Fibroblast of skin of right biceps (primary cell): ENCODE results near the gene MINK1.

Experiments
- DNase-seq: peaks from one replicate; pipeline ENCODE4 v3.0.0-alpha.2; 2013

The MINK1 gene

DNA sequence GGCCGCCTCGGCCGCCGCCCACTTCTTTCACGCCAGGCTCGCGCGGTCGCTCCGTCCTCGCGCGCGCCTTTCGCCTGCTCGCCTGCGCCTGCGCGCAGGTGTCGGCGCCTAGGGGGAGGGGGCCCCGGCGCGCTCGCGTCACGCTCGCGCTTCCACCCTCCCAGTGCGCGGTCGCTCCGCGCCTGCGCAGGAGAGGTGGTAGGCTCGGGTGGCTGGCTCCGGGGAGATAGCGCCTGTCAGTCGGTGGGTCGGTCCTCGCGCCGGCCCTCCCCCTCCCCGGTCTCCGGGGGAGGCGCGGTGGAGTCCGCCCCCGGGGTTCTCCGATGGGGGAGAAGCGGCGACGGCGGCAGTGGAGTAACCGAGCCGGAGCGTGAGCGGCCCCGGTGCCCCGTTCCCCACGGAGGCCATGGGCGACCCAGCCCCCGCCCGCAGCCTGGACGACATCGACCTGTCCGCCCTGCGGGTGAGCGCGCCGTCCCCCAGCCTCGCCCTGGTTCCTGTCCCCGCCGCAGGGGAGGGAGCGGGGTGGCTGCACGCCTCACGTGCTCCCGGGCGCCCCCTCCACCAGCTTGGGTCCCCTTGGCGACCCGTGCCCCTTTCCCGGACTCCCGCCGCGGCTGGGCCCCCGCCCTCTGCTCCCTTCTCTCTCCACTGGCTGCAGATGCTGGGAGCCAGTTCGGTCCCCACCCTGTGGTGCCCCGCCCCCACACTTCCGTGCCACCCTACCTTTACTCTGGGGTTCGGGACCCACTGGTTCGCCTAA is at the start of gene MINK1:
Gene MINK1, plus strand, starts transcription at position 163 of the 763 bp plus-strand sequence. Its CDS starts 244 bp downstream, at position 407.
- DNase-seq, result peak; percentile 93

DNA sequence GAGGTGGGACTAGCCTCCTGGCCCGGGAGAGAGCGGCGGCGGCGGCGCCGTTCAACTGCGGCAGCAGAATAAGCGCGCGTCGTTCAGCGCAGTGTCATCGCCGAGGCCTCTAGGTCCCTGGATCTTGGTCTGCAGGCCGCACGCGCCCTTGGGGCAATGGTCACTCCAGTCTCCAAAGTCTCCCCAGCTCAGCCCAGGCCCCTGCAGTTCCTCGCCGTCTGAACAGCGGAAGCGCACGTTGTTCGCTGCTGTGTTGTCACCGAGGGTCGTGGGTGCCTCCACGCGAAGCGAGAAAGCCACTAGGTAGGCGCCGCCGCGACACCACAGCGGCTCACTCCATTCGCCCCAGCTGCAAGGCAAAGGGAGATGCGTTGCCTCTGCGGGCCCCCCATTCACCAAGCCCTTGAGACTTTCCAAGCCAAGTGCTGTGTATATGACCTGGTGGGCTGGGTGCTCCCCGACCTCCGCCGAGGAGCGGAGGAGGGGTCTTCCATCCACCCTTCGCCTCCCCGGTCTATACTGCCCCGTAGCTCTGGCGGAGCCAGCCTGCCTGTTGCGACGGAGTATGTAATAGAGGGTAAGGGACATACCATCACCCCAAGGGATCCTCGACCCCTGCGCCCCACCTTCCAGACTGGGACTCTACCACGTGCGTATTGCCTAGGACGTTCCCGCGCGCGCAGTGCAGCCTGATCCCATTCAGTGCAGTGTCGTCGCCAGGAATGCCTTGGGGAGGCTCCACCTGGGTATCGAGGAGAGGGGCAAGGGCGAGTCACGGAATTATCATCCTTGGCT is 47.6 kb upstream of the MINK1 start:
- DNase-seq, result no peak

DNA sequence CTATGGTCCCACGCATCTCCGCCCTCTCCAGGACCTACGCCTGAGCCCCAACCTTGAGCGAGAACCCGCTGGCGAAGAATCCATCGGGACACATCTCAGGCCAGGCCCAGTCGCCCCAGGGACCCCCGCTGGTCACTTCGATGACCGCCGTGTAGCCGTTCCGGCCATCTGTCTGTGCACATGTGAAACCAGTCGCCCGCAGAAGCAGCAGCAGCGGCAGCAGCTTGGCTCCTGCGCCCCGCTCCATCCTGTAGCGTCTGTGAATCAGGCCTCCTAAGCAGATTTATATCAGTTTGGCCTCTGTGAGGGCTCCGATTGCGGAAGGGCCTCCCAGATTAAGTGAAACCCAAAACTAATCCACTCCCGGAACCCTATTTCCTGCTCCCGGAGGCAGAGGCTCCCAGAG is 47.0 kb upstream of the MINK1 start, which contains the start of gene VMO1:
Gene VMO1, minus strand, starts transcription at position 259 of the 406 bp plus-strand sequence. Its CDS starts 12 bp downstream, at position 247.
- peak; percentile 27 for DNase-seq

DNA sequence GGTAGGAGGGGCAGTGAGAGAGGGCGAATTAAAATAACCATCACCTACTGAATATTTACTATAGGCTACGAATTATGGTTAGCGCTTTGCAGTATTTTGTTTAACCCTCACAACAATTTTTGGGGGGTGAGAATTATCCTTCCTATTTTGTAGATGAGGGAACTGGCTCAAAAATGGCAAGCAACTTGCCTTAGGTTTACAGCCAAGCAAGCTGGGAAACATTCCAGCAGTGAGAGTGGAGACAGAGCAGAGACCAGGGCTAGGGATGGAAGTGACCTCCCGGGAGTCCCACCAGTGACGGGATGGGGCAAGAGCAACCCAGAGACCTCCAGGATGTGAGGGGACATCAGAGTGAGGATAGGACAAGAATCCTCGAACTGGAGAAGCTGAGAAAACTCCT is 46.6 kb upstream of the MINK1 start:
- no peak for DNase-seq

DNA sequence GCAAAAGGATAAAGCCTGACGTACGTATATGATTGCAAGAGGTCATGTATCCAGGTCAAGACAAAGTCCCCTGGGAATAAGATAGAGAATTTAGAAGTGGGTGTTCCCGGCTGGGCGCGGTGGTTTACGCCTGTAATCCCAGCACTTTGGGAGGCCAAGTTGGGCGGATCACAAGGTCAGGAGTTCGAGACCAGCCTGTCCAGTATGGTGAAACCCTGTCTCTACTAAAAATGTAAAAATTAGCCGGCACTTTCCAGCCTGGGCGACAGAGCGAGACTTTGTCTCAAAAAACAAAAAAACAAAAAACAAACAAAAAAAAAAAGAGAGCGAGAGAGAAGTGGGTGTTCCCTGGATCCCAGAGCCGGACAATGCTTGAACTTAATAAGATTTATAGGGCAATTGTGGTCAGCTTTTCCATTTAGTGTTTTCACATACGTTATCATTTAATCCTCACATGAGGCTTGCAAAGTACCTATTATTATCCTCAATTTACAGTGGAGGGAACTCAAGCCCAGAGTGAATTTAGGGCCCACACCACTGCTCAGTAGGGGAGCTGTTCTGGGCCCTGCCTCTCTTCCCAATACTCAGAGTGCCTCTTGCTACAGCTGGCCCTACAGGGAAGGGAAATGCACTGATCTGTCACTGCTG is 44.9 kb upstream of the MINK1 start:
- no peak for DNase-seq

DNA sequence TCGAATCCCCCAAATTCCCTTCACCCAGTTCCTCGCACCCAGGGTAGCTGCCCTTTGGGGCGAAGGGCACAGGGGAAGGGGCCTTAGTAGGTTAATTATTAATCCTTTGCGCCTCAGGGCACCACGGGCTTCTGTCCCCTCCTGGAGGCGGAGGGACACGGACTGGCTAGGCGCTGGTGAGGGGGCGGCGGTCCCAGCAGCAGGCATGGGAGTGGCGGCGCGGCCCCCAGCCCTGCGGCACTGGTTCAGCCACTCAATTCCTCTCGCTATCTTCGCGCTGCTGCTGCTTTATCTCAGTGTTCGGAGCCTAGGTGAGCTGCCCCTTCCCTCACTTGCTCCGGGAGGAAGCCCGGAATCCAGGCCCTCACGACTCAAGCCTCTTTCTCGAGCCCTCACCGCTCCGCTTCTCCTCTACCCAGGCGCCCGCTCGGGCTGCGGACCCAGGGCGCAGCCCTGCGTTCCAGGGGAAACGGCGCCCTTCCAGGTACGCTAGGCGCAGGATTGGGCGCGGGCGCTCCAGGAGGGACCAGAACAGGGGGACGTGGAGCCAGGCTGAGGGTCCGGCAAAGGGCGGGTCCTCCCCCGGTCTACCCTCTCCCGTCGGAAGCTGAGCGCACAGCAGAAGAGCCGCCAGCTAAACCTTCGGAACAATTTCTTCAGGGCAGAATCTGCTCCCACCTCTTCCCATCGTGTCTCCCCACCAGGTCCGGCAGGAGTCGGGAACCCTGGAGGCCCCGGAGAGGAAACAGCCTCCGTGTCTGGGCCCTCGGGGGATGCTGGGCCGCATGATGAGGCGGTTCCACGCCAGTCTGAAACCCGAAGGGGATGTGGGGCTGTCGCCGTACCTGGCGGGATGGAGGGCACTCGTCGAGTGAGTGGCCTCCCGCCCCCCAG is 44.1 kb upstream of the MINK1 start, which contains the start of gene GLTPD2:
Gene GLTPD2, plus strand, starts transcription at position 158 of the 894 bp plus-strand sequence. Its CDS starts 48 bp downstream, at position 206.
- no peak for DNase-seq

DNA sequence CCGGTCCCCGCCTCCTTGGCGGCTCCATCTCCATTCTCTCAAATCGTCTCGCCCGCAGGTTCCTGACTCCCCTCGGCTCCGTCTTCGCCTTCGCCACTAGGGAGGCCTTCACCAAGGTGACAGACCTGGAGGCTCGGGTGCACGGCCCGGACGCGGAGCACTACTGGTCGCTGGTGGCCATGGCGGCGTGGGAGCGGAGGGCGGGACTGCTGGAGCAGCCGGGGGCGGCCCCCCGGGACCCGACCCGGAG is 43.5 kb upstream of the MINK1 start:
- DNase-seq, result no peak

DNA sequence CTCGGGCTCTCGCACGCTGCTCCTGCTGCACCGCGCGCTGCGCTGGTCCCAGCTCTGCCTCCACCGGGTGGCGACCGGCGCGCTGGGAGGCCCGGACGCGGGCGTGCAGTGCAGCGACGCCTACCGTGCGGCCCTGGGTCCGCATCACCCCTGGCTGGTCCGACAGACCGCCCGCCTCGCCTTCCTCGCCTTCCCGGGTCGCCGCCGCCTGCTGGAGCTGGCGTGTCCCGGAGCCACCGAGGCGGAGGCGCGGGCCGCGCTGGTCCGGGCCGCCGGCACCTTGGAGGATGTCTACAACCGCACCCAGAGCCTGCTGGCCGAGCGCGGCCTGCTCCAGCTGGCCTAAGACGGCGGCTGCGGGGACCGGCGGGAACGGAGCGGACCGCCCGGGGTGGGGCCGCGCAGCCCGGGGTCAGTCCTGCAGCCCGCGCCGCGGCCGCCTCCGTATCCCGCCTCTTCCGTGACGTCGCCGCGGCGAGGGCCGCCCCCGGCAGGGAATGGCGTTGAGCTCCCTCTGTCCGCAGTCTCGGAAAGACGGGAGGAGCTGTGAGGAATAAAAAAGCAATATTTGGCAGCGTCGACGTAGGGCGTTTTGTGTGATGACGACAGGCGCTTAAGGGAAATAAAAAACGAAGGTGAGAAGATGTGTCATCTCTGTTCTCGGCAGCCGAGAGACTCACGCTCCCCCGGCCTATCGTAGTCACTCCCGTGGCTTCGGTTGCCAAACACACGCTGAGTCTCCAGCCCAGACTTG is 43.0 kb upstream of the MINK1 start:
- peak; percentile 92 for DNase-seq

DNA sequence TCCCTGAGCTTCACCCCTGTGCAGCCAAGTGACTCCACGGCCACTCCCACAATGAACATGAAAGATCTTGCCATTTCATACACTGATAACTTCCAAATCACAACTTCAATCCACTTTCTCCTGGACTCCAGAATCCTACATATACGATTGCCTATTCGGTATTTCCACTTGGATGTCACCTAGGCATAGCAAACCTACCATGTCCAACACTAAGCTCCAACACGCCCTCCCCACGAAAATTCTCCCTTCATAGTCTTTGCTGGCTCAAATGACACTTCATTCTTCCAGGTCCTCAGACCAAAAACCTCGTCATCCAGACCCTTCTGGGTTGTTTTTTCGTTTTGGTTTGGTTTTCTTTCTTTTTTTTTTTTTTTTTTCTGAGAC is 42.4 kb upstream of the MINK1 start:
- DNase-seq, result no peak

DNA sequence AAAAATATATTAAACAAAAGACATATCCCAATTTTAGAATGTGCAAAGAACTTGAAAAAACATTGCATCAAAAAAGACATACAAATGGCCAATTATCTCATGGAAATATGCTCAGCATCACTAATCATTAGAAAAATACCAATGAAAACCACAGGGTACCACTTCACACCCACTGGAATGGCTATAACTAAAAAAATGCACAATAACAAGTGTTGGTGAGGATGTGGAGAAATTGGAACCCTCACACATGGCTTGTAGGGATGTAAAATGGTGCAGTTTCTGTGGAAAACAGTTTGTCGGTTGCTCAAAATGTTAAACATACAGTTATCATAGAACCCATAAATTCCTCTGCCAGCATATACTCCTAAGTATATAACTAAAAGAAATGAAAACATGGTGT is 38.0 kb upstream of the MINK1 start:
- no peak for DNase-seq

DNA sequence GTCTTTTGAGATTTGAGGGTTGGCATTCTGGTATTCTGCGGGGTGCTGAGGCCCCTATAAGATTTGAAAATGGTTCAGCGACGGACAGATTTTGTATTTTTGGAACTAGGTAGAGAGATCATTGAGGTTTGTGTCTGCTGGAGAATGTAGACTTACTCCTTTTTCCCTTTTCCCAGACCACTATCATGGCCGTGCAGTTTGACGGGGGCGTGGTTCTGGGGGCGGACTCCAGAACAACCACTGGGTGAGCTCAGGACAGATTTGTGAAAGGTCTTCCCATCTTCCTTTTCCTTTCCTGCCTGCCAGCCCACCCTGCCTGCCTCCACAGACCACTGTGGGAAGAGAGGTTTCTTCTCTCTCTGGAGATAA is 36.6 kb upstream of the MINK1 start:
- peak; percentile 35 for DNase-seq

DNA sequence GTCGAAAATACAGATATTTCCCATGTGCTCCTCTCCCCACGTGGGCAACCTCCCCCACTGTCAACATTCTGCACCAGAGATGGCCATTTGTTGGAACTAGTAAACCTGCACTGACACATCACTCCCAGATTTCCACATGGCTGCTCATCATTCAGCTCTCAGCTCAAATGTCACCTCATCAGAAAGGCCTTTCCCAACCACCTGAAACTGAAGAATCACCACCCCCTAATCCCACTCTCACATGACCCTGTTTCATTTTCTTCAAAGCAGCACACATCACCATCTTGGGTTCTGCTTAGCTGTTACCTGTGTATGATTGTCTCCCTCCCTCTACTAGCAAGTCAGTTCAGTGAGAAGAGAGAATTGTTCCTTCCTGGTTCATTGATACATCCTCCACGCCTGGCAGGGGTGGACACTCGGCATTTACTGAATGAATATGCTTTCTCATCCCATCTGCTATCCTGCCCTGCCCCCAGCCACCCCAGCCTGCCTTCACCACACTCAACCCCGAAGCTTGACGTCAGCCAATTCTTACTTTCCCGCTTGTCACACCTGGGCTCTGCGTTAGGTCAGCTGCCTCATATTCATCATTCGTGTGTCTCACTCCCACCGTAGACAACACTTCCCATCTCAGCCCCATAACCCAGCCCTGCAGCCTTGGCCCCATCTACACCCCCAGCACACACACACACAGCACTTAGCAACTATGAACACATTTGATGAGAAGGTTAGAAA is 32.5 kb upstream of the MINK1 start:
- DNase-seq, result no peak

DNA sequence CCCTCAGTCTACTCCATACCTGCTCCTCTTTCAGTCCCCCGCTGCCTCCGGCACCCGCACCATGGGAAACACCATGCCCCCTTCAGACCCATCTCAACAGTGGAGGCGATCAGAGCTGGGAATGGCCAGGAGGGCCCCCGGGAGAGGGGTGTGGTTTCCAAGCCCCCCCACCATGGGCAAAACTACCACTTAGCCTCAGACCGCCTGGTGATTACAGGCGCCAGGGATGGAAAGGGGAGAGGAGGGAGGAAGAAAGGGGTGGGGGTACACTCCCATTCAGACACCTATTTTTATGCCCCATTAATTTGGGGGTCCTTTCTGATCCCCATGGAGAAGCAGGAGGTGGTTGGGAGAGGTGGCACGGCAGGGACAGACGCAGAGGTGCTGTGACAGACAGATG is 30.9 kb upstream of the MINK1 start, which contains the start of gene C17orf114:
Gene C17orf114, minus strand, starts transcription at position 101 of the 400 bp plus-strand sequence.
- no peak for DNase-seq

DNA sequence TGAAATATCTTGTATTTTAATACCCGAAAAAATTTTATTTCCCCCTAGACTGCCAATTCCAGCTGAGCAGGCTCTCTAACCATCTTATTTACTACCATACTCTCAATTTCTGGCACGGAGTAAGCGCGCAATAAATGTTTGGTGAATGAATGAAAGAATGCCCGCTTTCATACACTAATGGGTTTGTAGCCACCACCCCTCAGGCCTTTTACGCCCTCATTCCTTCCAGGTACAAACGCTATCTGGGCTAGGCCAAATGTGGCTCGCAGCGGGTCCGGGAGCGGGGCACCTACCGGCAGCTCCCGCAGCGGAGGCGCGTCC is 26.7 kb upstream of the MINK1 start:
- peak; percentile 10 for DNase-seq

DNA sequence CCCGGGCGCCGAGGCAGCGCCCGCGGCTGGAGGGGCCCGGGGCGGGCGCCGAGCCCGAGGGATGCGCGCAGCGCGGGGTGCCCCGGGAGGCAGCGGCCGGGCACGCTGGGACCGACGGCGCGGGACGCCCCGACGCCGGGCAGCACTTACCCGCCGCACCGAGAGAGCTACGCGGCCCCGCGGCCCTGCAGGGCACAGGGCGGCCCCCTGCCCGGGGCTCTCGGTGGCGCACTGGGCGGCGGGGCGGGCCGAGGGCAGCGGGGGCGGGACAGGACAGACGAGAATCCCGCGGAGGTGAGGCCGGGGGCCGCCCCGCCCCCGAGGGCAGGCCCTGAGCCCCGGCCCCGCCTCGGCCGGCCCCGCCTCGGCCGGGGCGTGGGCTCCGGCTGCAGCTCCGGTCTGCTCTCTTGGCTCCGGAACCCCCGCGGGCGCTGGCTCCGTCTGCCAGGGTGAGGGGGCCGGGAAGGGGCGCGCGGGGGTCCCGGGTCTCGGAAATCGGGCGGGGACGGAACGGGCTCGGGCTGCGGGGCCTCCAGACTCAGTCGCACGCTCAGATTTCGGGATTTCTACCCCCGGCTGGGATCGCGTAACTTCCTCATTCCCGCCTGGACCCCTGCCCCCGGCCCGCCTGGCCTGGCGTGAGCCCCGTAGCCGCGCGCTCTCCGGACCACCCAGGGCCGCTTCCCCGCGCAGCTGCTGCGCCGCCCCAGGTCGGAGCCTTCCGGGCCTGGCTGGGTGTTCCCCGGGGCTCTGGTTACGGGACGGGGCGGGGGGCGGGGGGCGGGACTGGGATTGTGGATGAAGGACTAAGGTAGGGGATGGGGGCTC is 26.1 kb upstream of the MINK1 start, which contains the start of gene PLD2:
Gene PLD2, plus strand, starts transcription at position 376 of the 828 bp plus-strand sequence. CDS start 621 bp downstream, outside the sequence.
- peak; percentile 84 for DNase-seq

DNA sequence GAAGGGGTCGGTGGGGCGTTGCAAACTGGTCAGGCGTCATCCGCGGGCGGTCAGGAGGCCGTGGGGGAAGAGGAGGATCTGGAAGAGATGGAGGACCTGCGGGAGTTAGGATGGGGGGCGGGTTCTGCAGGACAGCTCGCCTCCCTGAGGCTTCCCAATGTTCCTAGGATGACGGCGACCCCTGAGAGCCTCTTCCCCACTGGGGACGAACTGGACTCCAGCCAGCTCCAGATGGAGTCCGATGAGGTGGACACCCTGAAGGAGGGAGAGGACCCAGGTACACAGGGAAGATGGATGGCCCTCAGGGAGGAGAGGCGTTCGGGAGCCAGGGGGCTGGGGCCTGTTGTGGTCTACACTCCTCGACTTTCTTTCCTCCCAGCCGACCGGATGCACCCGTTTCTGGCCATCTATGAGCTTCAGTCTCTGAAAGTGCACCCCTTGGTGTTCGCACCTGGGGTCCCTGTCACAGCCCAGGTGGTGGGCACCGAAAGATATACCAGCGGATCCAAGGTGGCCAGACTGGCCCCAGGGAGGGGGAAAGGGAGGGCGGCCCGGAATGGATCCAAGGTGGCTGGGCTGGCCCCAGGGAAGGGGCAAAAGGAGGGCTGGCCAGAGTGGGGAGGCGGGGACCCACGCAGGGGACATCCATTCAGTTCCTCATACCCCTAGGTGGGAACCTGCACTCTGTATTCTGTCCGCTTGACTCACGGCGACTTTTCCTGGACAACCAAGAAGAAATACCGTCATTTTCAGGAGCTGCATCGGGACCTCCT is 25.3 kb upstream of the MINK1 start:
- DNase-seq, result no peak

DNA sequence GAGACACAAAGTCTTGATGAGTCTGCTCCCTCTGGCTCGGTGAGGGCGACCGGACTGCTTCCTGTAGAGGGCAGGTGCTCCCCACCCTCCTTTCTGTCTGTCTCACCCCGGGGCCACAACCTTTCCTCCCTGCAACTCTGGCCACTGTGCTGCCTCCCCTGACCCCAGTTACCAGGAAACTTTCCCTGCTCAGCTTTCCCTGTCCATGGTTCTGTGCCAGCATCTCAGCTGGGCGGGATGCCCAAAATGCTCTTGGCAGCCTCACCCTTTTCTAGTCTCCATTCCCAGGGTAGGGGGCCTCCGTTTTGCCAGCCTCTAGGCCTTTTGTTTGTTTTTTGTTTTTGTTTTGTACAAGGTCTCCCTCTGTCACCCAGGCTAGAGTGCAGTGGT is 24.8 kb upstream of the MINK1 start:
- DNase-seq, result no peak

DNA sequence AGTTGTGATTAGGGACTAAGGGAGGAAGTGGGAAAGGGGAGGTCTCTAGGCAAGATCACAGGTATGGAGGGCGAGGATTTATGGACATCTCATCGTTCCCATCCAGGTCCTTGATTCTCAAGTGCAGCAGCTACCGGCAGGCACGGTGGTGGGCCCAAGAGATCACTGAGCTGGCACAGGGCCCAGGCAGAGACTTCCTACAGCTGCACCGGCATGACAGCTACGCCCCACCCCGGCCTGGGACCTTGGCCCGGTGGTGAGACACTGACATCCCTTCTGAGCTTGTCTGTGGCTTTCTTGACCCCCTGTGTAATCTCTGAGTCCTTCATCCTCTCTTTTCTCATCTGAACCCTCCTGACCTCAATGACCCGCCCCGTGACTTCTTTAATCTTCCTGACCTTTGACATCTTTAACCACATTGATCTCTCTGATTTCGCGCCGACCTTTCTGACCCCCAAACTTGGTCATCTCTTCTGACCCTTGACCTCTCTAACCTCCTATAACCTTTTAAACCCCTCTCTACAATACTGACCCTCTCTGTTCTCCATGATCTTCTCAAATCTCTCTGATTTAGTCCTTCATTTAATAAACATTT is 22.3 kb upstream of the MINK1 start:
- DNase-seq, result no peak

DNA sequence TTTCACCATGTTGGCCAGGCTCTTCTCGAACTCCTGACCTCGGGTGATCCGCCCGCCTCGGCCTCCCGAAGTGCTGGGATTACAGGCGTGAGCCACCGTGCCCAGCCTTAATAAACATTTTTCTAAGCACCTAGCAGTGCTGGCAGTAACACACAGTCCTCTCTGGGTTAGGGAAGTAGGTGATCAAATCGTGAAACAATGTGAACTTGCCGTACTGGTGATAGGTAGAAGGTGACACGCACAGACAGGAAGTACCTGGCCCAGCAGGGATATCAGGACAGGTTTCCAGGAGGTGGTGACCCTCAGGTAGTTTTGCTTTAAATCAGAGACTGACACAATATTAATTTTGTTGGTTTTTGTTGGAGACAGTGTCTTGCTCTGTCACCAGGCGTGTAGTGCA is 21.7 kb upstream of the MINK1 start:
- no peak for DNase-seq
